LNCAP (cell line): ENCODE data around the gene NFATC1.

Source experiments
- CTCF ChIP-seq: fragments of 450-650 bp; IDR thresholded peaks from 2 replicates; pipeline ENCODE4 v1.5.1; 2017; ENCODE audit warnings: mild to moderate bottlenecking

NFATC1 gene

DNA sequence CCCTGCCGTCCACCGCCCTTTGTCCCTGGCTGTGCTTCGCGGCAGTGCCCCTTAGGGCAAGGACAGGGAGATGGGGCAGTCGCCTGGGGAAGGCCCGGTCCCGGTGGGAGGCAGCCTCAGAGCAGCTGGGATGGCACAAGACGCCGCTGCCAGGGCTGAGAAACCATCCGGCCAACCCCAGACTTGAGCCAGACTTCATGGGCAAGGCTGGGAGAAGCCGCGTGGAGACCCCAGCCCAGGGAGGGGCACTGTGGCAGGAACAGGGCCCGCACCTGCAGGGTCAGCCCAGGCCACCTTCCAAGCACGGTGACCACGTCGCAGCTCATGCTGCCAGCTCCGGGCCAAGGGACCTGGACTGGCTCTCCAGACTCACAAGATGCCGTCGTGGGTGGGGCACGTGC, 84.0 kb downstream of the NFATC1 start:
- no peak for TF ChIP-seq CTCF

DNA sequence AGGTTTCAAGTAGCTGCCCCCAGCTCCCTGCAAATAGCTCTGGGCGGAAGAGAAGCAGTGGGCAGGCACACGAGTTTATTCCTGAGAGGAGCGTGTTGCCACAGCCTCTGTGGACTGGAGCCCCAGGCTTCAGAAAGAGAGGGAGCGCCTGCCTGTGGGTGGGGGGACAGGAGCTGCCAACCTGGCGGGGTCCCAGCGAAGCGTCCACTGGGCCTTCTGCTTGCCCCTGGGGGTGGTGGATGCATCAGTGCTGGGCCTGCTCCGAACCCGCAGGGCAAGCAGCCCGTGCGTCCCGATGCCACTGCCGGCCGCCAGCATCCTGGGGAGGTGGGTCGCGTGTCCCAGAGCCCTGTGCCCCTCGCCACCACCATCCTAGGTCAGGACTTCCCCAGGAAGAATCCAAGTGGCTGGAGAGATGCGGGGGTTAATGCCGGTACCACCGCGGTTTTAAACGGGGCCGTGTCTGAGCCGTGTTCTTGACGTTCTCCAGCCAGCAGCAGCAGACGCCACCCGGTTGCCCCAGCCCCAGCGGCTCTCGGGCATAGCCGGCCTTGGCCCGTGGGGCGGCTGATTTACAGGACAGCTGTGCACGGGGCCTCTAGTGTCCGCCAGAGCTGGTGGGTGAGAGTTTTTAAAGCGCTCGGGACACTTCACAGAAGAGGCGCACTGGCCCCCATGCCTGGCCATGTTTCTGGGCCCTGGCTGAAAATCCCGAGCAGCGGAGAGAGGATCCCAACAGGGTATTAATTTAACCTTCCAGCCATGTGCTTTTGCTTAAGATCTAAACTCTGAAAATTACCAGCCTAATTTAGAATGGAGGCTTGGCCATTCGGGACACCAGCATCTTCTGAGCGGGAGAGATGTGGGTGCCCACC, 84.7 kb downstream of the NFATC1 start:
- no peak for TF ChIP-seq CTCF

- no peak for TF ChIP-seq CTCF
Observed at GRCh38 chr18:79481046-79481790, 85.5 kb downstream of the NFATC1 start.

GRCh38 chr18:79483971-79484491, 88.3 kb downstream of the NFATC1 start:
- no peak for TF ChIP-seq CTCF

DNA sequence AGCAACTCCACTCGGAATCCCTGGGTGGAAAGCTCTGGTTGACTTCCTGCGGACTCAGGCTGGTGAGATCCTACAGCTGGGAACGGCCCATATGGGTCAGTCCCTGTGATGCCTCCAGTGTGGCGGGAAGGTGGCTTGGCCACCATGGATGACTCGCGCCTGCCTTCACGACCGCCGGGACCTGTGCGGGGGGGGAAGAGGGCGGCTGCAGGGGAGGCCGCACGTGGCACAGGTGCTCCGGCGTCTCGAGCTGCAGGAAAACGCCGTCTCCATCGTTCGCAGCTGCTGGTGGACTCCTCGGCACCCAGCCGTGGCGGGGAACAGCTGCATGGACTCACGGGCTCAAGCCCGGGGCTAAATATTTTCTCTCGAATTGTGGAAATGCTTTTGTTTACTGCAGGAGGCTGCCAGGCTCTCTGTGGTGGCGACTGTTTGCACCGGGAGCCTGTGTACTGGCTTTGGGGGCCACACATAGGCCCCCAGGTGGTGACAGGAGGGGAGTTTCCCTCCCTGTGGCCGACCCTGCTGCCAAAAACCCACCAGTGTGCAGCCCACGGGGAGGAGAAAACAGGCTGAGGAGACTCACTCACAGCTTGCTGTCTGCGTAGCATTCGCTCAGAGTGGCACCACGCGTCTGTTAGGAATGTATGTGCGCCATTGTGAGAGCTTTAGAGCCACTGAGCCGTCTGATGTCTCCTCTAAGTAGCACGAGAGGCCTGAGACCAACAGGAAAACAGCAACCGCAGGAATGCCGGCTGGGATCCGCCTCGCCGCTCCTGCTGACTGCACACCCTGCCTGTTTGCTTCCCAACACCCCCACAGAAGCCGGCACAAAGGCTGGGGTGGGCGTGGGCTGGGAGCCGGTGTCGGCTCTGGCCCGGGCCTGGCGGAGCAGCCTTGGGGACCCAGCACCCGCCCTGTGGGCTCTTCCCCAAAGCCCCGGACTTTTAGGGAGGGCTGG, 89.2 kb downstream of the NFATC1 start:
- TF ChIP-seq CTCF, result no peak

DNA sequence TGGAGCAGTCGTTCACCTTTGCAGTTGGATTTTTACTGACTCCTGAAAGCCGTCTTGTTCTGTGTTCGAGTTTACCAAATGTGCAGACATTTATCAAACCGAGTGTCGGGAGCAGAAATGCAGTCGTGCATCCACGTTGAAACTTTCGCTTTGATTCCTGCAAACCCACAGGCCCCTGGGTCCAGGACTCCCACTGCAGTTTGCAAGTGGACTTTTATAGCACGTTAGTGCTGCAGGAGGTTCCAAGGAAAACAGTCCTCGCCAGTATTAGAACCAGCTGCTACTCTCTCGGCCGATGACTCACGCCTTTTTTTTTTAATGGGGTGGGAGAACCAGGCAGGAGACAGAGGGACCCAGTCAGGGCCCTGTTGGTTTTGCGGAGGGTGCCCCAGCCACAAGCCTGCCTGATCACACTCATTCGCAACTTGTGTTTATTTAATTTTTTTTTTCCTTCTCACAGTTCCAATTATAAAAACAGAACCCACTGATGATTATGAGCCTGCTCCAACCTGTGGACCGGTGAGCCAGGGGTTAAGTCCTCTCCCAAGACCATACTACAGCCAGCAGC, 90.1 kb downstream of the NFATC1 start:
- TF ChIP-seq CTCF, result no peak
